ENCODE results near the gene CT47C1. TPM values are rescaled to one million over a fixed set of nuclear protein-coding genes. Genes with fewer than 3 reads are reported as not detected.
"Not testable (repeated sequence)": the region's sequence is repeated elsewhere in the genome, so short reads cannot be mapped to it uniquely, and the experiment has no call there.

CT47C1 gene
- not detected for total RNA-seq

DNA sequence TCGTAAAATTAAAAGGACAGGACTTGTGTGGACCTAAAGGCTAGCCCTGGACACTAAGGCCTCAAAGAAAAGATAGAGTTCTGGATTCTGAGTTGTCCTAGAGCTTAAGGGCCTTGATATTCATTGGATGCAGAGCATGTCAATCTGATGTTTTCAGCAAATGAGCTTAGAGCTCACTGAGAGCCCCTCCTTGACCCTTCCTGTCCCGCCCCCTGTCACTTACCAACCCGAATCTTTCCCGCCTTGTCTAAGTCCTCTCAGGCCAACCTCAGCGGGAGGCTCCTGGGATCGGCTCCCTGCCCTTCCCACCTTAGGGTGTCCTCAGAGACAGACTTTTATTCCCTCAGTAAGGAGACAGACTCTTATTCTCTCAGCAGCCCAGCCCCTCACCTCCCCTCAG lies at the start of gene CT47C1:
Gene CT47C1, plus strand, starts transcription at position 250 of the 400 bp plus-strand sequence. CDS start 233 bp downstream, outside the sequence.
- Histone ChIP-seq H3K4me1 (no peaks in the 10 kb centered on the region), H3K4me3 (no peak within 1 kb of the TSS), H3K27ac (no peak within 1 kb of the TSS), H3K36me3 (no peaks in the 10 kb centered on the region), H3K27me3 (no peaks in the 10 kb centered on the region), H3K9me3 (no peaks in the 10 kb centered on the region)
- no peak for TF ChIP-seq CTCF (IDR thresholded peaks at IDR 0.05)
- TF ChIP-seq POLR2A (IDR thresholded peaks at IDR 0.05): no peak
- DNase-seq: no peak
- intact Hi-C loops (cut with DNase I; ENCODE audit: low total_unique reads): no loop called here

- Histone ChIP-seq H3K36me3 (no peaks in the 10 kb centered on the region), H3K4me3 (no peak overlapping the region), H3K27ac (no peak overlapping the region), H3K27me3 (no peaks in the 10 kb centered on the region), H3K4me1 (no peaks in the 10 kb centered on the region), H3K9me3 (no peaks in the 10 kb centered on the region)
- intact Hi-C loops (cut with DNase I; ENCODE audit: low total_unique reads): no loop called here
- DNase-seq: no peak
- TF ChIP-seq POLR2A (IDR thresholded peaks at IDR 0.05): no peak
- TF ChIP-seq CTCF (IDR thresholded peaks at IDR 0.05): no peak
Observed at GRCh38 chrX:119025900-119026299, 46.9 kb upstream of the CT47C1 start.

- H3K4me1 ChIP-seq; H3K27me3 ChIP-seq; H3K36me3 ChIP-seq; intact Hi-C loops (cut with DNase I; ENCODE audit: low total_unique reads); H3K4me3 ChIP-seq; DNase-seq; H3K27ac ChIP-seq; H3K9me3 ChIP-seq: not testable (repeated sequence)
Observed at GRCh38 chrX:119026344-119026743, 46.4 kb upstream of the CT47C1 start.

- intact Hi-C loops (cut with DNase I; ENCODE audit: low total_unique reads); DNase-seq; H3K36me3 ChIP-seq; H3K9me3 ChIP-seq; H3K27ac ChIP-seq; H3K4me3 ChIP-seq; H3K4me1 ChIP-seq; H3K27me3 ChIP-seq: not testable (repeated sequence)
Observed at GRCh38 chrX:119027960-119028732, 44.6 kb upstream of the CT47C1 start.

GRCh38 chrX:119028733-119029330 lies 44.0 kb upstream of the CT47C1 start:
- intact Hi-C loops (cut with DNase I; ENCODE audit: low total_unique reads): no loop called here
- TF ChIP-seq CTCF (IDR thresholded peaks at IDR 0.05) (no peak), POLR2A (IDR thresholded peaks at IDR 0.05) (no peak)
- no peak overlapping the region for H3K27ac ChIP-seq
- no peak for DNase-seq
- H3K27me3 ChIP-seq: no peaks in the 10 kb centered on the region
- no peaks in the 10 kb centered on the region for H3K4me1 ChIP-seq
- H3K36me3 ChIP-seq: no peaks in the 10 kb centered on the region
- H3K4me3 ChIP-seq: no peak overlapping the region
- H3K9me3 ChIP-seq: no peaks in the 10 kb centered on the region

- H3K9me3 ChIP-seq; H3K4me1 ChIP-seq; H3K27me3 ChIP-seq; H3K27ac ChIP-seq; DNase-seq; H3K4me3 ChIP-seq; intact Hi-C loops (cut with DNase I; ENCODE audit: low total_unique reads); H3K36me3 ChIP-seq: not testable (repeated sequence)
Observed at GRCh38 chrX:119029656-119030055, 43.1 kb upstream of the CT47C1 start.

All from uterus (tissue), 4 donors.